Heart left ventricle (tissue), 16 donors: Measurements from ENCODE around the gene ADAMTSL2. TPM values are rescaled to one million over a fixed set of nuclear protein-coding genes. Genes with fewer than 3 reads are reported as not detected.

ENCODE experiments used
- ATAC-seq, 4 donors: fragments of 200-7000 bp; cut with Tn5 transposase; one replicate each; pipeline ENCODE4 v1.9.1; 2020 to 2022; ENCODE audit warnings: moderate library complexity in 4 of 4, mild to moderate bottlenecking in 3 of 4, moderate number of reproducible peaks in 1 of 4
- DNase-seq, 5 donors: peaks; one replicate each; pipeline ENCODE4 v3.0.0-alpha.2; 2020
- H3K27ac ChIP-seq, 12 donors: fragments of 200-600 bp; sonication (generic) in 4 of 12; one replicate each; pipeline versions ENCODE4 v1.5.0 to v1.8.0; 2016 to 2022; ENCODE audit warnings: mild to moderate bottlenecking in 2 of 12
- H3K27me3 ChIP-seq, 9 donors: fragments of 200-600 bp; sonication (generic) in 2 of 9; one replicate each; pipeline versions ENCODE4 v1.5.1 to v1.8.0; 2016 to 2022; ENCODE audit warnings: mild to moderate bottlenecking in 3 of 9
- H3K36me3 ChIP-seq, 9 donors: fragments of 200-600 bp; sonication (generic) in 2 of 9; one replicate each; pipeline versions ENCODE4 v1.5.0 to v1.8.0; 2018 to 2022; ENCODE audit warnings: mild to moderate bottlenecking in 2 of 9
- H3K4me1 ChIP-seq, 12 donors: fragments of 200-600 bp; sonication (generic) in 4 of 12; one replicate each; pipeline versions ENCODE4 v1.5.0 to v1.8.0; 2016 to 2022; ENCODE audit warnings: mild to moderate bottlenecking in 3 of 12
- H3K4me3 ChIP-seq, 12 donors: fragments of 200-600 bp; sonication (generic) in 4 of 12; one replicate each; pipeline versions ENCODE4 v1.5.0 to v1.8.0; 2017 to 2022; ENCODE audit warnings: mild to moderate bottlenecking in 9 of 12, moderate library complexity in 4 of 12
- H3K9me3 ChIP-seq, 12 donors: fragments of 200-600 bp; sonication (generic) in 4 of 12; one replicate each; pipeline versions ENCODE4 v1.5.0 to v1.8.0; 2016 to 2022; ENCODE audit warnings: mild to moderate bottlenecking in 1 of 12
- CTCF ChIP-seq, 12 donors: fragments of 200-600 bp; sonication (generic) in 4 of 12; IDR thresholded peaks; one replicate each; pipeline versions ENCODE4 v1.5.0 to v1.8.0; 2018 to 2022; ENCODE audit warnings: antibody characterized with exemption in 12 of 12, mild to moderate bottlenecking in 5 of 12
- POLR2A ChIP-seq, 2 donors: fragments of 450-650 bp; IDR thresholded peaks; one replicate each; pipeline ENCODE4 v1.6.1; 2017; ENCODE audit warnings: antibody characterized with exemption in 2 of 2, mild to moderate bottlenecking in 2 of 2, moderate library complexity in 2 of 2
- WGBS, 4 donors: extraction: QIAGEN DNeasy Blood & Tissue Kit in 2 of 4; methylation state at CpG; one replicate each; pipeline versions ENCODE4 v1.1.5 to v1.1.7; 2013 to 2018; 5-methylcytosine and 5-hydroxymethylcytosine counted together
- intact Hi-C, 10 donors: fragments of 100-400 bp; cut with DNase I; formaldehyde crosslinking; loops; one replicate each; pipeline versions ENCODE4 v1.11.1 to v1.14.2; 2022
- polyA plus RNA-seq, 2 donors: library from polyadenylated mRNA; stranded (reverse); fragments of 200-250 nt; gene quantifications; one replicate each; pipeline ENCODE4 v1.2.3, GENCODE V29; 2013
- total RNA-seq, 9 donors: library from RNA; depleted of rRNA in 2 of 9; stranded (reverse); fragments of >200 nt in 2 of 9; fragmentation: NEBNext Ultra II Directional in 3 of 9; extraction: Animal tissue kit (Norgen Biotek cat#: 25700) in 3 of 9; gene quantifications; one replicate each; pipeline versions ENCODE4 v1.1.0 to v1.2.4, GENCODE V29; 2016 to 2023
- donor health status: ischemic (EF 13 %, LVEDD 7.1; RV severe dilation, severe dysfunction).
- donor health status: healthy with polysubstance abuse.
- donor health status: DM: no; HTN: yes; CAD: no.
- donor health status: DM: no; HTN: no; CAD: no.
- donor health status: ischemic (EF 25% LVEDD 6.9; RV normal size, moderate dysfunction).
- donor health status: ischemic (EF 25% LVEDD 5.7; RV mildly dilated, moderate dysfunction).
- donor health status: healthy.
- donor health status: DM: yes; HTN: yes; CAD: no.
- donor health status: ischemic (EF 35%, LVEDD 5.7; RV mildly dilated, moderate dysfunction).
- donor health status: nonischemic (EF 11% LVEDD 7.7; RV severe dilation, severe dysfunction).
- donor health status: DM: yes; HTN: yes; CAD: no.
- donor health status: PGD.
- donor health status: ischemic (EF 29% LVEDD 5.4; RV normal size, mild dysfunction).
- donor health status: nonischemic (EF 23%, LVEDD 6.1; RV moderate dilation, normal function).

Gene ADAMTSL2
- total and polyA plus RNA-seq, 11 donors, result 2.3 to 5.1 (median 3.7) TPM

- DNase-seq (no peak), ATAC-seq (no peak)
- Histone ChIP-seq H3K36me3 (no peaks in the 10 kb centered on the region), H3K27ac (no peak overlapping the region), H3K4me3 (no peak overlapping the region), H3K27me3 (peaks cover 0 to 46% (median 13%) of the 10 kb centered on the region in 9 donors), H3K9me3 (peaks cover 0 to 25% (median 19%) of the 10 kb centered on the region in 12 donors), H3K4me1 (no peaks in the 10 kb centered on the region)
- intact Hi-C loops, result loop anchor here in 1 of 10 donors (10.0 kb wide), 1 partner anchor 114 kb away; no protein-coding TSS in a partner anchor
- 60 to 65% (median 60%) methylated on average over 7 of the region's 7 CpGs for WGBS, 4 donors
- TF ChIP-seq CTCF (IDR thresholded peaks at IDR 0.05) (no peak), POLR2A (IDR thresholded peaks at IDR 0.05) (no peak)
These were observed 66.2 kb downstream of the ADAMTSL2 start for GRCh38 chr9:133600739-133601138.

GRCh38 chr9:133601746-133602145 is 67.2 kb downstream of the ADAMTSL2 start:
- TF ChIP-seq POLR2A (IDR thresholded peaks at IDR 0.05) (no peak), CTCF (IDR thresholded peaks at IDR 0.05) (no peak)
- H3K4me3 ChIP-seq, result no peak overlapping the region
- DNase-seq, result no peak
- no peak for ATAC-seq
- WGBS, 4 donors, result 80 to 84% (median 83%) methylated on average over 8 to 10 of the region's 10 CpGs
- peaks cover 0 to 55% (median 13%) of the 10 kb centered on the region in 9 donors for H3K27me3 ChIP-seq
- H3K36me3 ChIP-seq, result no peaks in the 10 kb centered on the region
- peaks cover 0 to 21% (median 15%) of the 10 kb centered on the region in 12 donors for H3K9me3 ChIP-seq
- no peaks in the 10 kb centered on the region for H3K4me1 ChIP-seq
- H3K27ac ChIP-seq, result no peak overlapping the region
- intact Hi-C loops, result loop anchor here in 1 of 10 donors (10.0 kb wide), 1 partner anchor 113 kb away; no protein-coding TSS in a partner anchor

- peaks cover 0 to 60% (median 13%) of the 10 kb centered on the region in 9 donors for H3K27me3 ChIP-seq
- TF ChIP-seq CTCF (IDR thresholded peaks at IDR 0.05) (no peak), POLR2A (IDR thresholded peaks at IDR 0.05) (no peak)
These were observed 67.8 kb downstream of the ADAMTSL2 start for GRCh38 chr9:133602277-133602676.

GRCh38 chr9:133603135-133603927 is 68.8 kb downstream of the ADAMTSL2 start:
- 38 to 63% (median 51%) methylated on average over 13 to 14 of the region's 14 CpGs for WGBS, 4 donors
- Histone ChIP-seq H3K36me3 (no peaks in the 10 kb centered on the region), H3K4me3 (no peak overlapping the region), H3K4me1 (no peaks in the 10 kb centered on the region), H3K27ac (no peak overlapping the region), H3K27me3 (peaks cover 6 to 71% (median 23%) of the 10 kb centered on the region in 9 donors), H3K9me3 (peaks cover 0 to 5% (median 0%) of the 10 kb centered on the region in 12 donors)
- ATAC-seq (no peak), DNase-seq (no peak)
- TF ChIP-seq CTCF (IDR thresholded peaks at IDR 0.05) (no peak), POLR2A (IDR thresholded peaks at IDR 0.05) (no peak)
- intact Hi-C loops, result loop anchor here in 1 of 10 donors (10.0 kb wide), 1 partner anchor 111 kb away; no protein-coding TSS in a partner anchor

More at GRCh38 chr9:133602277-133602676, 67.8 kb downstream of the ADAMTSL2 start:
- 66 to 75% (median 67%) methylated on average over 10 of the region's 10 CpGs for WGBS, 4 donors
- no peaks in the 10 kb centered on the region for H3K4me1 ChIP-seq
- intact Hi-C loops, result loop anchor here in 1 of 10 donors (10.0 kb wide), 1 partner anchor 113 kb away; no protein-coding TSS in a partner anchor
- no peak overlapping the region for H3K27ac ChIP-seq
- H3K4me3 ChIP-seq, result no peak overlapping the region
- no peaks in the 10 kb centered on the region for H3K36me3 ChIP-seq
- no peak for DNase-seq
- peaks cover 0 to 16% (median 10%) of the 10 kb centered on the region in 12 donors for H3K9me3 ChIP-seq
- ATAC-seq, result no peak
